Measurements from ENCODE around the gene SYT11.

DNA sequence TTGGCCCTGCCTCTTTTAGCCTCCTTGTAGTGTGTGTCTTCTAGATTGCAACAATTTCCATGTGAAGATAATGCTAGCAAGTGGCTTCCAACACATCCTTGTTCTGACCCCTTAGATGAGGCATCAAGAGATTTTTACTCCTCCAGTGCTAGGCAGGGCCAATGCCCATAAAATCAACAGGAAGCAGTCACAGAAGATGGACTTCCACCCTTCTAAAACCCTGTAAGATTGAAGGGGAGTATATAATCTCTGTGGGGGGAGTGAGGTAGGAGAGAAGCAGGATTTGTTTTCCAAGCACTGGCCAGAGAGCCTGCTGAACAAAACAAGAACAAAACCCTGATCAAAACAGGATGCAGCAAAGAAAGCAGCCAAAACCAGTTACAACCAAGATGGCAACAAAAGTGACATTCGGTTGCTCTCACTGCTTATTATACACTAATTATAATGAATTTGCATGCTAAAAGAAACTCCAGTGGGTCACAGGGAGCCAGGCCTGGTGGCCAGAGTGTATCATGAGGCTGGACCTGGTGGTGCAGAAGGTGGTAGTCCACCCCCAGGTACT lies 14.4 kb upstream of the SYT11 start:
- TF ChIP-seq EZH2 (IDR thresholded peaks at IDR 0.05), result no peak
- TF ChIP-seq, protein P1, sequence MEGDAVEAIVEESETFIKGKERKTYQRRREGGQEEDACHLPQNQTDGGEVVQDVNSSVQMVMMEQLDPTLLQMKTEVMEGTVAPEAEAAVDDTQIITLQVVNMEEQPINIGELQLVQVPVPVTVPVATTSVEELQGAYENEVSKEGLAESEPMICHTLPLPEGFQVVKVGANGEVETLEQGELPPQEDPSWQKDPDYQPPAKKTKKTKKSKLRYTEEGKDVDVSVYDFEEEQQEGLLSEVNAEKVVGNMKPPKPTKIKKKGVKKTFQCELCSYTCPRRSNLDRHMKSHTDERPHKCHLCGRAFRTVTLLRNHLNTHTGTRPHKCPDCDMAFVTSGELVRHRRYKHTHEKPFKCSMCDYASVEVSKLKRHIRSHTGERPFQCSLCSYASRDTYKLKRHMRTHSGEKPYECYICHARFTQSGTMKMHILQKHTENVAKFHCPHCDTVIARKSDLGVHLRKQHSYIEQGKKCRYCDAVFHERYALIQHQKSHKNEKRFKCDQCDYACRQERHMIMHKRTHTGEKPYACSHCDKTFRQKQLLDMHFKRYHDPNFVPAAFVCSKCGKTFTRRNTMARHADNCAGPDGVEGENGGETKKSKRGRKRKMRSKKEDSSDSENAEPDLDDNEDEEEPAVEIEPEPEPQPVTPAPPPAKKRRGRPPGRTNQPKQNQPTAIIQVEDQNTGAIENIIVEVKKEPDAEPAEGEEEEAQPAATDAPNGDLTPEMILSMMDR (IDR thresholded peaks at IDR 0.05), result no peak

Data from neural progenitor cell (in vitro differentiated cells).